ENCODE results near the gene SPON2.

DNA sequence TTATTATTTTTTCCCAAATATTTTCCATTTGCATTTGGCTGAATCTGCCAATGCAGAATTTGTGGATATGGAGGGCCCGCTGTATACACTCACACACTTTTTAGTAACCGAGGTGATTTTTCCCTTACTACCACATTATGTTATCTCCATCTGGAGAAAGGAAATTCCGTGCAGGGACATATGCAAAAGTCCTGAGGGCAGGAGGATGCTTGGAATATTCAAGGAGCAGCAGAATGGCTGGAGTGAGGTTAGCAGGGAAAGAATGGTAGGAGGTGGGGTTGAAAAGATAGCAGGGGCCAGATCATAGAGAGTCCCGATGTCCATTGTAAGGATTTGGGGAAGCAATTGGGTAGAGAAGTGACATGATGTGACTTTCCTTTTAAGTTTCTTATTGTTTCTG is 47.6 kb downstream of the SPON2 start:
- TF ChIP-seq, protein P1, sequence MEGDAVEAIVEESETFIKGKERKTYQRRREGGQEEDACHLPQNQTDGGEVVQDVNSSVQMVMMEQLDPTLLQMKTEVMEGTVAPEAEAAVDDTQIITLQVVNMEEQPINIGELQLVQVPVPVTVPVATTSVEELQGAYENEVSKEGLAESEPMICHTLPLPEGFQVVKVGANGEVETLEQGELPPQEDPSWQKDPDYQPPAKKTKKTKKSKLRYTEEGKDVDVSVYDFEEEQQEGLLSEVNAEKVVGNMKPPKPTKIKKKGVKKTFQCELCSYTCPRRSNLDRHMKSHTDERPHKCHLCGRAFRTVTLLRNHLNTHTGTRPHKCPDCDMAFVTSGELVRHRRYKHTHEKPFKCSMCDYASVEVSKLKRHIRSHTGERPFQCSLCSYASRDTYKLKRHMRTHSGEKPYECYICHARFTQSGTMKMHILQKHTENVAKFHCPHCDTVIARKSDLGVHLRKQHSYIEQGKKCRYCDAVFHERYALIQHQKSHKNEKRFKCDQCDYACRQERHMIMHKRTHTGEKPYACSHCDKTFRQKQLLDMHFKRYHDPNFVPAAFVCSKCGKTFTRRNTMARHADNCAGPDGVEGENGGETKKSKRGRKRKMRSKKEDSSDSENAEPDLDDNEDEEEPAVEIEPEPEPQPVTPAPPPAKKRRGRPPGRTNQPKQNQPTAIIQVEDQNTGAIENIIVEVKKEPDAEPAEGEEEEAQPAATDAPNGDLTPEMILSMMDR (conservative IDR thresholded peaks at IDR 0.05 in 1 of 2, IDR thresholded peaks at IDR 0.05 in 1 of 2; ENCODE audit: extremely low read depth in 1 of 2, insufficient read depth in 1 of 2, low read depth in 1 of 2, low read length in 2 of 2): no peak
- TF ChIP-seq EZH2 (IDR thresholded peaks at IDR 0.05; ENCODE audit: borderline replicate concordance, low read length): no peak
